TTC549 (cell line): ENCODE data around the gene TENM4.

Experiments
- FAIRE-seq: peaks from 2 replicates; lab custom pipeline; 2012; peaks lifted over from hg19 to GRCh38; lab: Jason Lieb, UNC

Gene TENM4

DNA sequence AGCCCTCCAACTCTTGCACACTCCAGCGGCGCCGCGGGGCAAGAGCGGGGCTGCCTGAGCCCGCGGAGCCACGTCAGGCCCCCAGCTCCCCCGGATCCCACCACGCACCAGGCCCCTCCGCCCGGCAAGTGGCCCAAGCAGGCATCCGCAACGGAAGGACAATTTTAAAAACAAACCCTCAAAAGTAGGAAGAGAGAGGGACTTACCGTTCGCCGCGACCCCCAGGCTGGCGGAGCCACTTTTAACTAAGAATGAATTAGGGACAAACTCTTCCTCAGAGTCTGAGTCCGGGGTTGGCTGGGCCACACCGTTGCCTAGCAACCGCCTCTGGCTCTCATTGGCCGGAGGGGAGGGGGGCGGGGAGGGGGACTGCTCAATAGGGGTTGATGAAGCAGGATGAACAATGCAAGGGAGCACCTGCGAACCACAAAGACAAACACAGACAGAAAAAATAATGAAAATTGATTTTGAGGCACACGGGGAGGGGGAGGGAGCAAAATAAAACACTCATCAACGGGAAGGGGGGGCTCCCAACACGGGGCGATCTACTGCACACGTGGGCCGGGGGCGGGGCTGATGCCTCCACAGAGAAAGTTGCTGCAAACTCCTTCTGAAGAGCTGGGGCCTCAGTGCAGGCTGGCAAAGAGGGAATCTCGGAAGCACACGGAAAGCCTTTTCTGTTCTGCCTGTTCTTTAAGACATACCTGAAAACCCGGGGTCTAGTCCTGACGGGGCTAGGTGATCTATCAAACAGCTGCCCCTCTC, 478.7 kb downstream of the TENM4 start:
- FAIRE-seq, result no peak

DNA sequence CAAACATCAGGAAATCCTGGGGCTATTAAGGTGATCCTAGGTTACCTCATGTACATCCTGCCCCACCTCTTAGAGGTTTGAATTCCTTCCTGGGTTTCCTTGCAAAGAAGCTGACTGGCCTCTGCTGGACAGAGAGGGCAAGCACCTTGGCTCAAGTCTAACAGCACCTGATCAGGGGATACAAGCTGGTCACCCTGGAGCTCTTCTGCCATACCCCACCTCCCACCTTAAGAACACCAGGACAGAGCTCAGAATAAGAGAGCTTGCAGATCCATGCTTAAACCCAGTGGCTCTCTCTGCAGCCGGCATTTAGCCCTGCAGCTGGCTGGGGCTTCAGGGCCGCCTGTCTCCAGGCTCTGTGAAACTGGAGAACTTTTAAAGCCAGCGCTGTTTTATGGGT, 479.6 kb downstream of the TENM4 start:
- FAIRE-seq, result no peak

GRCh38 chr11:78958444-78958843, 482.4 kb downstream of the TENM4 start:
- no peak for FAIRE-seq

DNA sequence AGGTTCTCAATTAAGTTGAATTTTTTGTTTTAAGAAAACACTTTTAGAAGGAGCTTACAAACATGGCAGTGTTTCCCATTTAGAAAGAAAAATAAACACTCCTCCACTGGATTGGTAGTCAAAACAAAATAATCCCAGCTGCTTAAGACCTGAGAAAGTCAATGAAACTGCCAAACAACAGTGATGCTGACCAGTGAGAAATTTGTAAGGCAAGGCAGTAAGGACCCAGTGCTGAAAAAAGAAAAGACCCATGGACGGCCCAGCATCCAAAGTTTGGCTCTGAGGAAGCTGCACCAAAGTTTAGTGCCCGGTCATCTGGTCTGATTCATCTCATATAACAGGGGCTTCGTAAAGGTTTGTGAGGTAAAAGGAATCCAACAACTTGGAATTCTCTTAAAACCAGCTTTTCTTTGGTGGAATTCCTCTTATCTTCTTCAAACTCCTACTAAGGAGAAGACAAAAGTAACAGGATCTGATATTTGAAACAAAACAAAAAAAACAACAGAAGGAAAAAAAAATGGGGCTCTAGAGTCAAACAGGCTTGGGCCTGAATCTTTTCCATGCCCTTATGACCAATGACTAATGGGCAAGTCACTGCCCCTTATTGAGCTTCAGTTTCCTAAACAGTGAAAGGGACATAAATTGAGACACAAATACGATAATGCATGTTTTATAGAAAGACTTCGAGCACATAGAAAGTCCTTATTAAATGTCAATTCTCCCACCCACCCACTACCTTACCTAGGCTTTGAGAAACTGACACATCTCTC, 483.2 kb downstream of the TENM4 start:
- no peak for FAIRE-seq

DNA sequence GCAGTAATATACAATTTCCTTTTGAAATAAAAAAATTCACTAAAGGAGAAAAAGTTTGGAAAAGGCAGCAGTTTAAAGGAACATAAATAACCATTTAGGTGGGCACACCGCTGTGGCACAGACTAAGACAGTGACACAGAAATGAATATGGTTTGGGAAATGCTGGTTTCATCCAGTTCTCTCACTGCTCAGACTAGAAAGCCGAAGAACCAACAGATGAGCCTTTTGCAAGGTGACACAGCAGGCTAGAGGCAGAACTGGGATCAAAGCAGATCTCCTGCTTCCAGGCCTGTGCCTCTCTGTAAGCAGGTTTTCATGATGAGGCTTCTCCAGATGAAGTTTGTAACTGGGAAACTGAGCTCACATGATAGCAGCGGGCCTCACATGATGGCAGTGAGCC, 486.1 kb downstream of the TENM4 start:
- FAIRE-seq, result no peak

- FAIRE-seq, result no peak
Measured at GRCh38 chr11:78954261-78954660, 486.6 kb downstream of the TENM4 start.

- no peak for FAIRE-seq
Measured at GRCh38 chr11:78952890-78953289, 487.9 kb downstream of the TENM4 start.

DNA sequence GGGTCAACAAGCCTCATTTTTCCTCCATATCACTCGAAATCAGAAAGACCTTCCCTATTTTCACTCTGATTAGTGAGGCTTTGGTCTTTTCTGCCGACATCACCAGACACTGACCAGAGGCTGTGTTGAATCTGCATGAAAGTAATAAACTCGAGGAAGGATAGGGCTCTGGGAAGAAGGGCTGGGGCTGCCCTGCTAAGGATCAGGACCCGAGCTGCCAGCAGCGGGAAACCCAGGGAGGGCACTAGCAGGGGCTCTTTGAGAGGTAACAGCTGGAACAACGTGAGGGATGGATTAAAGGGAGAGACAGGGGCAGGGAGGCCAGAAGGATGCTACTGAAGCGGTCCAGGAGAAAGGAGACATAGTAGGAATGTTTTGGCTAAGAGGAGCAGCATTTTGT, 488.7 kb downstream of the TENM4 start:
- FAIRE-seq, result no peak

DNA sequence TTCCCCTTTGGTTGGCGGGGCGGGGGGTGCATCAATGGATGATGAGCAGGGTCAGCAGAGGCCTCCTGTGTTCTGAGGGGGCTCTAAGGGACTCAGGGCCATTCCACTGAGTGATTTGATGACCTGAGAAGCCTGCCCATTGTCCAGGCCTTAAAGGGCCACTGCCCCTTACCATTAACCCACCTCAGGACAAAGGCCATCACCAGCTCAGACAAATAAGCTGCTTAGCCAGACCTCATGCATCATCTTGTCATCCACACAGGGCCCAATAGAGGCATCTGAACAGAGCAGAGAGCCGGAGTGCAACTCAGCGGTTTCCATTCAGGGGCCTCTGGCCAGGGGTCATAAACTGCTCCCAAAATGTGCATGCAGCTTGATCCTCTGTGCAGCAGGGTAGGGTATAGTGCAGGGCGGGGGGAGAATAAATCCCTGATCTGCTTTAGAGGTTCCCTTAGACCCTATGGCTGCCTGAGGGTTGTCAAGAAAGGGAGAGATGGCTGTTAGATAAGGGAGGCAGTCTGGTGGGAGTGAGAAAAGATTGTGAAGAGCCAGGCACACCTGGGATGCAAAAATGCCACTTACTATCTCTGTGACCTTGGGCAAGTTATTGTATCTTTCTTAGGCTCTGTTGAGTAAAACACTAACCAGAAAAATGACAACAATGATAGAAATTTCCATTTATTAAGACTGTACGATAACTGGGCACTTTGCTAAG, 490.7 kb downstream of the TENM4 start:
- no peak for FAIRE-seq

DNA sequence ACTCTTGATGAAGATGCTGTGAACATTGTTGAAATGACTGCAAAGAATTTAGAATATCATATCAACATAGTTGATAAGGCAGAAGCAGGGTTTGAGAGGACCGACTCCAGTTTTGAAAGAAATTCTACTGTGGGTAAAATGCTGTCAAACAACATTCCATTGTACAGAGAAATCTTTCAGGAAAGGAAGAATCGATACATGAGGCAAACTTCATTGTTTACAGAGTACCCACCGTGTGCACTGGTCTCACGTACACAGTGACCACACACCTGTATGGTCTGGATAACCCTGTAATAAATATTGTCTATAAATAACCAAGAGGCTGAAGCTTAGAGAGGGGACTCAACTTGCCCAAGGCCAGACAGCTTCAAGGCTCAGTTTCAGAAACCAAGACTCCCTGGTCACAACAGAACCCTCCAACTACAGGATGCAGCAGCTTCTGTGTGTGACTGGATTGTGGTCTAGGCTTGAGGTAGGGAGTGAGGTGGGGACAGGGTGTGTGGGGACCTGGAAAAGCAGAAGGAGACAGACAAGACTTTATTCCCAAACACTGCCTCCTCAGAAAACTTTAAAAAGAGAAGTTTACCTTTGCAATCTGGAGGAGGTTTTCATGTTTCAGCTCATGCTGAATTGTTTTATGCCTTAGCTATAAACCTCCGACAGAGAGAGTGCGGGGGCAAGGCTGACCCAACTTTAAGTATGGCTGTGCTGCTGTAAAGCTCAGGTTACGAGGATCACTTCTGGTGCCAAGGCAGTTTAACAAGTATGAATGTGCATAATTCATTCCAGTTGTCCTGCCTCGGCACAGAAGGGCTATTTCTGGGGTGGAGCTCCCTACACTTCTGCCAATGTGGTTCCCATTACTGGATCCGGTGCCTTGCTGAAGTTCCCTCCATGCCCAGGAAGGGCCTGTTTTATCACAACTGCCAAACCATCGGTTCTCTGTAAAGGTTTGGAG, 493.6 kb downstream of the TENM4 start:
- no peak for FAIRE-seq

GRCh38 chr11:78943841-78944240, 497.0 kb downstream of the TENM4 start:
- FAIRE-seq, result no peak

DNA sequence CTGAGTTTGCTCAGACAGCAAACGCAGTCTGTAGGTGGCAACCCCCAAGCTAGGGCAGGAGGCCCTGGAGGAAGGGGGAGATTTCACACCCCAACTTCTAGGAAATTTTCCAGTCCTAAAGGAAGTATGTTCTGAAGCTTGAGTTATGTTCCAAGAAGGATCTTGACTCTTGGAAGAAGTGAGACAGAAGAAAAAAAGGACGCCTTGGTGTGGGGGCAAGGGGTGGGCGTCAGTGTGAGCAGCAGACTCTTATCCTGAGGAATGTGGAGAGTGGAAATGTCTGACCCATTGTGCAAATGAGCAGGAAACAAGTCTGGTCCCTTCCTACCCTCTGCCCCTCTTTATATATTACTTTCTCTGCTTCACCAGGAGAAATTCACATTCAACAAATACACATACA, 497.7 kb downstream of the TENM4 start:
- FAIRE-seq, result no peak

GRCh38 chr11:78941226-78941851, 499.5 kb downstream of the TENM4 start:
- FAIRE-seq, result no peak

DNA sequence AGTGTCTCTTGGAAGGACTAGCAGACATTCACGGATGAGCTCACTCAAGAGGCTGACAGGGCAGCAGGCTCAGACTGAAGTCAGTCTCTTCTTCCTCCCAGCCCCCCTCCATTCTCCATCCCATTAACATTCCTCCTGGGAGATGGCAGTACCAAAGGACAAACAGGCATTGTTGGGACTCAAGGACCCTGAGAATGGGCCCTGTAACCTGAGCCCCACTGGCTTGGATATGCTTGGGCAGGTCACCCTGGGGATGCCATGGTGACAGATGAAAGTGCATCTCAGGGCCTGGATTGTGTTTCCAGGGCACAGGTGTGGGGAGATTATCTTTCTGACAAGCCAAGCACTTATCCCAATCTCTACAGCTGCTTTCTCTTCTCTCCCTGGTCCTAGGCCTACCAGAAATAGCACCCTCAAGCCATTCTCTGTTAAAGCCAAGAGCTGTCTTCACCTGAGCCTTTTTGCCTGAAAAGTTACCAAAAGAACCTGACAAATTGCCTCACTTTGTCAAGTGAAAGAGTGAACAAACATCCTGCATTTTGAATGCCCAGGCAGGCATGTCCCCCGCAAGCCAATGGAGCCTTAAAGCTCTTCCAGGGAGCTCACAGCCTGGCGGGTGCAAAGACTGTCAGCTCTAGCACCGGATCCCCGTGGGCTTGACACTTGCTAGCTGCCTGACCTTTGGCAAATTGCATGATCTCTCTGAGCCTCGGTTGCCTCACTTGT, 500.2 kb downstream of the TENM4 start:
- FAIRE-seq, result no peak

DNA sequence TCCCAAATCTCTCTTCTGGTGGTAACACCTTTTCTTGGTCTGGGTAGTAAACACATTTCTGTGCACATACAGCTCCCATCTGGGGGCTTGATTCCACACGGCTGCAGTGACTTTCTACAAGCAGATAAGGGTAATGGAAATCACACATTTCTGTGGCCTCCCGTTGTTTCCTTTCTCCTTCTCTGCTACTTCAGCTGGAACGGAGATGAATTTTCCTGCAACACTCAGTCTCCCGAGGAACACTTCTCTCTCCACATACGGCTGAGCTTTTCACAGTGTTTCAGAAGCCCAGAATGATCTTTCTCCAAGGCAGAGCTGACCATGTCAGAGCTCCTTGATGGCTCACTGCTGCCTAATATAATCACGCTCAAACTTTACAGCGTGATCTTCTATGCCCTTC, 501.9 kb downstream of the TENM4 start:
- no peak for FAIRE-seq

DNA sequence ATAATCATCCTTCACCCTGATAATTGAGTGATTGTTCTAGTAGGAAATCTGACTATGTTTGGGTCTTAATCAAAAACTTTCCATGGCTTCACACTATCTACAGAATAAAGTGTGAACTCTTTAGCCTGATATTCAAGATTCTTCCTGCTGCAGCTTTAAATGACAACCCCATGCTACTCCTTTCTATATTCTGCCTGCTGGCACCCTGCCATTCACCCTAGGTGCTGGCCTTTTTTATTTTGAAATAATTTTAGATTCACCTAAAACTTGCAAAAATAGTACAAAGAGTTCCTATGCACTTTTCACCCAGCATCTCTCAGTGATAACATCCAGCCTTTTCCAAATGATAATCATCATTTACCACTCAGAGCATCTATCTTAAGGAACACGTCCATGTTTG, 502.8 kb downstream of the TENM4 start:
- FAIRE-seq, result no peak

GRCh38 chr11:78935398-78936068, 505.3 kb downstream of the TENM4 start:
- no peak for FAIRE-seq

- no peak for FAIRE-seq
Measured at GRCh38 chr11:78933350-78933749, 507.5 kb downstream of the TENM4 start.

DNA sequence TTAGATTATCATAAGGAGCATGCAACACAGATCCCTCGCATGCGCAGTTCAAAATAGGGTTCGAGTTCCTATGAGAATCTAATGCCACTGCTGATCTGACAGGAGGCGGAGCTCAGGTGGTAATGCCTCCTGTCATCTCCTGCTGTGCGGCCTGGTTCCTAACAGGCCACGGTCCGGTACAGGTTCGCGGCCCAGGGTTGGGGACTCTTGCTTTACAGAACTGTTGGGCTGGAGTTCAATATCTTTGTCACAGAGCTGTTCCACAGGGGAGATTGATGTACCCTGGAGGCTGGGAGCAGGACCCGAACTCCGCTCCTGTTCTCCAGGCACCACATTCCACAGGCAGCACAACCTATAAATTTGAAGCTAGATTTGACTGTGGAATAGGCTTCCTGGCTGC, 508.1 kb downstream of the TENM4 start:
- FAIRE-seq, result no peak

GRCh38 chr11:78931891-78932290, 508.9 kb downstream of the TENM4 start:
- FAIRE-seq, result no peak
